HG02623 (cell line): Measurements from ENCODE around the gene GYPE.
"Not testable (repeated sequence)": the region's sequence is repeated elsewhere in the genome, so short reads cannot be mapped to it uniquely, and the experiment has no call there.

Experiments
- ATAC-seq: cut with Tn5 transposase; IDR thresholded peaks from one replicate; pipeline ENCODE4 v1.9.1; 2021; ENCODE audit warnings: moderate library complexity; ENCODE audit not compliant: unreplicated experiment

The GYPE gene

DNA sequence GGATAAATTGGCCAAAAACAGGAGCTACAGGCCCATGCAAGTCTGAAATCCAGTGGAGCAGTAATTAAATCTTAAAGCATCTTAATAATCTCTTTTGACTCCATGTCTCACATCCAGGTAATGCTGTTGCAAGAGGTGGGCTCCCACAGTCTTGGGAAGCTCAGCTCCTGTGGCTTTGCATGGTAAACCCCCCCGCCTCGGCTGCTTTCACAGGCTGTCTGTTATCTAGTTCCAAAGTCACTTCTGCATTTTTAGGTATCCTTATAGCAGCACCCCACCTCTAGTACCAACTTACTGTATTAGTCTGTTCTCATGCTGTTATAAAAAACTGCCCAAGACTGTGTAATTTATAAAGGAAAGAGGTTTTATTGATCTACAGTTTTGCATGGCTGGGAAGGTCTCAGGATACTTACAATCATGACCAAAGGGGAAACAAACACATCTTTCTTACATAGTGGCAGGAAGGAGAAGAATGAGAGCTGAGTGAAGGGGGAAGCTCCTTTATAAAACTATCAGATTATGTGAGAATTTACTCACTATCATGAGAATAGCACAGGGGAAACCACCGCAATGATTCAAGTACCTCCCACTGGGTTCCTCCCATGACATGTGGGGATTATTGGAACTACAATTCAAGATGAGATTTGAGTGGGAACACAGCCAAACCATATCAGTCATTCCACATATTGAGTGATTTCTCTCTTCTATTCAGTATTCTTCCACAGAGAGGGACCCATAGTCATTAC lies 34.7 kb downstream of the GYPE start:
- ATAC-seq = not testable (repeated sequence)

- ATAC-seq = not testable (repeated sequence)
These were observed 35.4 kb downstream of the GYPE start for GRCh38 chr4:143869925-143870324.

DNA sequence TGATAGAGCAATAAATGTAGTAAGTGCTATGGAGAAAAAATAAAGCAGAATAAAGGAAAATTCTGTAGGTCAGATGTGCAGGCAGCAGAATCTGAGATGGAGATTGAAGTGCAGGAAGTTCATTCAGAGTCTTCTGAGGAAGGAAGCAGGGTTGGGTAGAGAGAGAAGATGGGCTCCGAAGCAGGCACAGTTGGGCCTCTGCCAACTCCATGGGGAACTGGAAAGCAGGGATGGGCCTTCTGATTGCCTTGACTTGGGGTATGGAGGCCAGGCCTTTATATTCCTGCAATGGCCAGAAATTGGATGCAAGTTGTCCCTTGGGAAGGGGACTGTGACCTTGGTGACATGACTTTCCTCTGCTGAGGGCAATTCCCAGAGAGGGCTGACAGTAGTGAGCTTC lies 42.6 kb downstream of the GYPE start:
- not testable (repeated sequence) for ATAC-seq

DNA sequence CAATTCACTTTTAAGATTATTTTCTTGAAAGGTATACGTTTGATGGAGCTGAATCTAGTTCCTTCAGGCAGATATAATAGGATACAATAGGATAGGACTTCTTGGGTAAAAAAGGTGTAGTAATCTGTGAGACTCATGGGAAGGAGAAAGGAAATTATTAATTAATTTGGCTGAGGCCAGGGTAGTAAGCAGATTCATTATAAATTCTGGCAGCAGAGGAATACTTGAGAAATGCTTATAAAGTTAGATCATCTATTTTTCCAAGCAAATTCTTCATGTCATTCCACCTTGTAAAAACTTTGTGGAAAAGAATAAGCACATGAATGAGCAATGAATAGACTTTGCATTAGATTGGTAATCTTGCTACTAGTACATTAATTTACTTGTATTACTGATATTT lies 46.9 kb downstream of the GYPE start:
- no peak for ATAC-seq

DNA sequence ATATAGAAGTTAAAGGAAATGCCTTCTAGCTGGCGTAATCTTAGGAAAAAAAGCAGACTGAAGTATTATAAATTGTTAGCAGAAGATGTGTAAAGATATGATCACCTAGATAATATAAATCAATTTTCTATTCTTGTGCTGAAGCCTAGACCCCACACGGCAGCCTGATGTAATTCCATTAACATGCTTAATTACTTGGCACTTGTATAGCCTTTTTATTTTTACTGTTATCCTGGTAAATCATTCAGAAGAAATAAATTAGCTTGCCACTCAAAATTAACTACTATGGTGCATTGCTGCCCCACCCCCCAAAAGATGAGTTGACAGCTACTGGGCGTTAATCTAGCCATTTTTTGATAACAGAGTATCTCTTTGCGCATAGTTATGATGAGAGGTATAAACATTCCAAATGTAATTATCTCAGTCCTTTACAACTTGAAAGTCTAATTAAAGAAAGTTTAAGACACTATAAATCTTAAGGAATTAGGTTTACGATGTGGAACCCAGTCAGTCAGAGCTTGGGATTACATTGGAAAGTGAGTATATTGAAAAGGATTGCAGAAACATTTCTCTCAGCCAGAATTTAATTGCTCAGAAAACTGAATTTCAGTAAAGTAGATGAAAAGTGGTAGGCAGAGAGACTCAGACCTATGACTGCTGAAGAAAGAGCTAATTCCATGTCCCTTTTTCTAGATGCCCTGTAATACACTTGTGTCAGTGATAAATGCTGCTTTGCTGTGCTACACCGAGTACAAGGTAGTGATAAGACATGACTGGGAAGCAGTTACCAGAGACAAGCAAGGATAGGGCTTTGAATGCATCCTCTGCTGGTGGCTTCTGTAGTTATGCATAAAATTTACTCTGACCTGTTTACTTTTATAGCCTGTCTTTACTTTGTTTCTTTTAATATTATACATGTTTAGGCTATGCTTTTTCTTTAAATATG lies 47.7 kb downstream of the GYPE start:
- not testable (repeated sequence) for ATAC-seq

DNA sequence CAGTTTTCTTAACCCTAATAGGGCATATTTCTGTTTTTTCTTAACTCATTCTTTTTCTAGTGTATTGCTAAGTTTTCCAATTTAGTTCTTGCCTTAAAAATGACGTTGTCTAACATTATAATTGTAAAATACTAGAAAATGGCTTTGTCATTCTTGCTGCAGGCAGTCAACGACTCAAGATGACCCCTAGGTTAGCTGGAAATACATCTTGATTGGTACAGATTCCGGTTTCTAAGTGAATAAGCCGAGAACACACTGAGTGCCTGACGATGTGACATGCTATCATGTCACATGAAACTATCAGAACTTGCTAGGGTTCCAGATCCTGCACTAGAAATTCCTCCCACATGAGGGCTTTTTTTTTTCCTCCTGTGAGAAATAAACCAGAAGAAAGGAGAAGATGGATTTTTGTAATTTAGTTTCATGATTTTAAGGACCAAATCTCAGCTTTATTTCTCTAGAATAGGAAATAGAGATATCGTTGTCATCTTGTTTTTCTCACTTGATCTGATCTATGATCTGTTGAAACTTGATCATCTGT lies 49.3 kb downstream of the GYPE start:
- not testable (repeated sequence) for ATAC-seq

GRCh38 chr4:143854645-143855044 lies 50.7 kb downstream of the GYPE start:
- not testable (repeated sequence) for ATAC-seq

- ATAC-seq = not testable (repeated sequence)
These were observed 56.1 kb downstream of the GYPE start for GRCh38 chr4:143849296-143849695.

GRCh38 chr4:143843506-143843832 lies 61.9 kb downstream of the GYPE start:
- ATAC-seq = not testable (repeated sequence)

DNA sequence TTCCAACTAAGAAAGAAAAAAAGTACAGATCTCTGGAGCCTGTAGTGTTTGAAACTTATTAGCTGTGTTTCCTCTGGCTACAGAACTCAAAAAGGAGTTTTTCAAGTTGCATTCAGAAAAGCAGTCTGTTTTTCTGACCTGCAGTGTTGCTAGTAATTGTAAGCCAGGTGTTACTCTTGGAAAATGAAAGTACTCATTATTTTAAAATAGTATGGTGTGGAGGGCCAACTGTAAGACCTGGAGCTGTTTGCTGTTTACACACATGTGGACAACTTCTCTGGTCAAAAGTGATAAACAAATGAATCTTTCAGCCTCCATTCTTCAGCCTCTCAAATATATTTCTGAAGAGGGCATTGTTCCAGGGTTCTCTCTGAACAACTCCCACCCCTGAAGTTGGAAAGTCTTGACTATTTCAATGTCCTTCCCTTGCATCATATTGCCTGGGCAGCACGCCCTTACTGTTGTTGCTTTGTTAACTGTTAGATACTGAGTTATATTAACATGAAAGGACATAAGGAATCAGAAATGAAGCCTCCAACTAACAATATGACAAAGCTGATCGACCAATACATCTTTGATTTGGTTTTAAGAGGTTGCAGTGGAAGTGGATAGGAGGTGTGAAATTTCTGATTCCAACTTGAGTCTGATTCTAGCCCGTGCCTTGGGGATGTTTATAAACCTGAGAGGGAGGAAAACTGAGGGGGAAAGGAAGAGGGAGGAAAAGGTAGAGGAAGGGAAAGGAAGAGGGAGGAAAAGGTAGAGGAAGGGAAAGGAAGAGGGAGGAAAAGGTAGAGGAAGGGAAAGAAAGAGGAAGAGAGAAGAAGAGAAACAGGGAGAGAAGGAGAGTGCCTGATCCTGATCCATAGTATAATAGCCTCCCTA lies 62.5 kb downstream of the GYPE start:
- not testable (repeated sequence) for ATAC-seq

DNA sequence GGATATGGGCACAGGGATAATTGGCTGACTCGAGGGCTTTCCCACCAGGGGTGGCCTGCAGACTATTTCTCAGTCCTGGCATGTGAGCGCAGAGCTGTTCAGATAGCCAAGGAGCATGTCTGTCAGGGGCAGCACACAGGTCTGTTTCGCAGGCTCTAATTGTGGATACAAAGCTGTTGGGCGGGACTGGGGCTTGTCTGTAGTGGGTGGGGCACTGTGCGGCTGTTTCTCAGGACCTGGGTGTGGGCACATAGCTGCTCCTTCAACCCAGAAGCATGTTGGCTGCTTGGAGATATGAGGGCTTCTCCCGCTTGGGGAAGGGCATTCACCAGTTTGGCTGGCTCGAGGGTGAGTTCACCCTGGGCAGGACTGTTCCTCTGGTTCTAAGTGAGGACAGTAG lies 65.9 kb downstream of the GYPE start:
- not testable (repeated sequence) for ATAC-seq

GRCh38 chr4:143834196-143834595 lies 71.2 kb downstream of the GYPE start:
- ATAC-seq = not testable (repeated sequence)

DNA sequence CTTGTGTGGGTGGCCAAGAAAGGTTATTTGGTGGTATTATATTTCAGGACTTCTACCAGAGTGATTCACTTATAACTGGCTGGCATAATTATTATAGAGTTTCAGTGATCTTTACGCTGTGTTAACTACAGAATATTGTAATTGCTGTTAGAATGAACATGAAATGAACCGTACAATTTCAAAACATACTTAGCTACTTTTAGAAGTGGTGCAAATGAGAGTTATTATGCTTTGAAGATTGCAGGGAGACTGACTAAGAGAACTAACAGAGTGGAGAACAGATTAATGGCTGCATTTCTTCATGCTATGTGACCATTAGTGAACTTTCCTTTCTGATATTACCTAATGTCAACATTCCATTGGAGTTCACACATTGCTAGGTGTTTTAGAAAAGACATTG lies 71.7 kb downstream of the GYPE start:
- not testable (repeated sequence) for ATAC-seq

GRCh38 chr4:143830576-143830975 lies 74.8 kb downstream of the GYPE start:
- ATAC-seq = not testable (repeated sequence)

- ATAC-seq = not testable (repeated sequence)
These were observed 76.1 kb downstream of the GYPE start for GRCh38 chr4:143829239-143829620.
